GM12891 (cell line): ENCODE measurements around the gene COL25A1.

Experiments used
- POLR2A ChIP-seq: IDR thresholded peaks from 2 replicates; pipeline ENCODE4 v1.6.1; 2011; ENCODE audit warnings: low read depth, low read length, control low read depth
- POLR2AphosphoS5 ChIP-seq: IDR thresholded peaks from 2 replicates; pipeline ENCODE4 v1.6.1; 2011; ENCODE audit warnings: low read depth, low read length, control low read depth
- SPI1 ChIP-seq: IDR thresholded peaks from 2 replicates; pipeline ENCODE4 v1.6.1; 2011; ENCODE audit warnings: low read depth, low read length, control low read depth

- TF ChIP-seq POLR2A: no peak
- TF ChIP-seq POLR2AphosphoS5: no peak
- no peak for TF ChIP-seq SPI1
These were observed 359.1 kb downstream of the COL25A1 start for GRCh38 chr4:108943371-108943770.
